Measurements from ENCODE around the gene RGS18.

RGS18 gene

GRCh38 chr1:192158181-192158580 is at the start of gene RGS18:
TSS of gene RGS18 (plus strand) at chr1:192158462. CDS start at chr1:192158638, 176 bp downstream.
- no peaks in the 10 kb centered on the region for H3K4me1 ChIP-seq (ENCODE audit: insufficient read depth, poor library complexity, severe bottlenecking)
- ATAC-seq (ENCODE audit: low read depth) (no peak), DNase-seq (ENCODE audit: low spot score) (no peak)
- H3K27ac ChIP-seq (ENCODE audit: poor library complexity, severe bottlenecking), result no peak within 1 kb of the TSS
- no peaks in the 10 kb centered on the region for H3K27me3 ChIP-seq (ENCODE audit: insufficient read depth, poor library complexity, severe bottlenecking)
- TF ChIP-seq CTCF (IDR thresholded peaks at IDR 0.05; ENCODE audit: poor library complexity, severe bottlenecking), result no peak
- no peaks in the 10 kb centered on the region for H3K9me3 ChIP-seq (ENCODE audit: severe bottlenecking)
- no peak within 1 kb of the TSS for H3K4me3 ChIP-seq (ENCODE audit: severe bottlenecking)
- H3K36me3 ChIP-seq (ENCODE audit: low read depth), result no peaks in the 10 kb centered on the region

- no peak for ATAC-seq (ENCODE audit: low read depth)
- no peak for TF ChIP-seq CTCF (IDR thresholded peaks at IDR 0.05; ENCODE audit: poor library complexity, severe bottlenecking)
- no peaks in the 10 kb centered on the region for H3K9me3 ChIP-seq (ENCODE audit: severe bottlenecking)
- DNase-seq (ENCODE audit: low spot score), result no peak
- H3K4me3 ChIP-seq (ENCODE audit: severe bottlenecking), result no peak overlapping the region
- H3K36me3 ChIP-seq (ENCODE audit: low read depth), result no peaks in the 10 kb centered on the region
- H3K27ac ChIP-seq (ENCODE audit: poor library complexity, severe bottlenecking), result no peak overlapping the region
- peaks cover 7% of the 10 kb centered on the region for H3K4me1 ChIP-seq (ENCODE audit: insufficient read depth, poor library complexity, severe bottlenecking)
- H3K27me3 ChIP-seq (ENCODE audit: insufficient read depth, poor library complexity, severe bottlenecking), result no peaks in the 10 kb centered on the region
These were observed 48.7 kb upstream of the RGS18 start for GRCh38 chr1:192109576-192109975.

GRCh38 chr1:192115000-192115399 is 43.3 kb upstream of the RGS18 start:
- H3K4me1 ChIP-seq (ENCODE audit: insufficient read depth, poor library complexity, severe bottlenecking), result no peaks in the 10 kb centered on the region
- H3K36me3 ChIP-seq (ENCODE audit: low read depth), result no peaks in the 10 kb centered on the region
- H3K27me3 ChIP-seq (ENCODE audit: insufficient read depth, poor library complexity, severe bottlenecking), result no peaks in the 10 kb centered on the region
- H3K4me3 ChIP-seq (ENCODE audit: severe bottlenecking), result no peak overlapping the region
- no peaks in the 10 kb centered on the region for H3K9me3 ChIP-seq (ENCODE audit: severe bottlenecking)
- no peak overlapping the region for H3K27ac ChIP-seq (ENCODE audit: poor library complexity, severe bottlenecking)
- no peak for TF ChIP-seq CTCF (IDR thresholded peaks at IDR 0.05; ENCODE audit: poor library complexity, severe bottlenecking)
- no peak for DNase-seq (ENCODE audit: low spot score)
- no peak for ATAC-seq (ENCODE audit: low read depth)

- H3K27ac ChIP-seq (ENCODE audit: poor library complexity, severe bottlenecking), result no peak overlapping the region
- no peaks in the 10 kb centered on the region for H3K9me3 ChIP-seq (ENCODE audit: severe bottlenecking)
- ATAC-seq (ENCODE audit: low read depth) (no peak), DNase-seq (ENCODE audit: low spot score) (no peak)
- no peaks in the 10 kb centered on the region for H3K27me3 ChIP-seq (ENCODE audit: insufficient read depth, poor library complexity, severe bottlenecking)
- H3K36me3 ChIP-seq (ENCODE audit: low read depth), result no peaks in the 10 kb centered on the region
- no peaks in the 10 kb centered on the region for H3K4me1 ChIP-seq (ENCODE audit: insufficient read depth, poor library complexity, severe bottlenecking)
- H3K4me3 ChIP-seq (ENCODE audit: severe bottlenecking), result no peak overlapping the region
- TF ChIP-seq CTCF (IDR thresholded peaks at IDR 0.05; ENCODE audit: poor library complexity, severe bottlenecking), result no peak
These were observed 39.3 kb upstream of the RGS18 start for GRCh38 chr1:192118881-192119405.

- Histone ChIP-seq H3K27me3 (ENCODE audit: insufficient read depth, poor library complexity, severe bottlenecking) (no peaks in the 10 kb centered on the region), H3K9me3 (ENCODE audit: severe bottlenecking) (no peaks in the 10 kb centered on the region), H3K27ac (ENCODE audit: poor library complexity, severe bottlenecking) (no peak overlapping the region), H3K36me3 (ENCODE audit: low read depth) (no peaks in the 10 kb centered on the region), H3K4me1 (ENCODE audit: insufficient read depth, poor library complexity, severe bottlenecking) (no peaks in the 10 kb centered on the region), H3K4me3 (ENCODE audit: severe bottlenecking) (no peak overlapping the region)
- TF ChIP-seq CTCF (IDR thresholded peaks at IDR 0.05; ENCODE audit: poor library complexity, severe bottlenecking), result no peak
- no peak for ATAC-seq (ENCODE audit: low read depth)
- DNase-seq (ENCODE audit: low spot score), result no peak
These were observed 38.6 kb upstream of the RGS18 start for GRCh38 chr1:192119701-192120100.

Measured in RWPE2 (cell line).